Activated naive CD8-positive, alpha-beta T cell treated with anti-CD3 and anti-CD28 coated beads, Interleukin-2, amount 10 ng/mL, durations not matched to agents 7 days and 5 days (primary cell): ENCODE results near the gene TMEM207. TPM values are rescaled to one million over a fixed set of nuclear protein-coding genes. Genes with fewer than 3 reads are reported as not detected.

Source experiments
- ATAC-seq: fragments of 150-1000 bp; cut with Tn5 transposase; one replicate; pipeline ENCODE4 v1.10.0; 2021; ENCODE audit warnings: low read depth, moderate library complexity
- POLR2A ChIA-PET: fragments of 350-600 bp; sonication (Branson Sonifier 250); formaldehyde crosslinking; loops from one replicate; lab custom pipeline; 2021; ENCODE audit warnings: antibody characterized with exemption; lab: Charles Lee
- DNase-seq: peaks from one replicate; pipeline ENCODE4 v3.0.0; 2021
- H3K27ac Mint-ChIP-seq: one replicate; pipeline ENCODE4 v1.8.0; 2022; ENCODE audit warnings: mild to moderate bottlenecking, mixed read lengths
- H3K27me3 Mint-ChIP-seq: one replicate; pipeline ENCODE4 v1.8.0; 2022; ENCODE audit warnings: mild to moderate bottlenecking, moderate library complexity, mixed read lengths
- H3K36me3 Mint-ChIP-seq: one replicate; pipeline ENCODE4 v1.8.0; 2021; ENCODE audit warnings: mild to moderate bottlenecking, mixed read lengths
- H3K4me1 Mint-ChIP-seq: one replicate; pipeline ENCODE4 v1.8.0; 2021; ENCODE audit warnings: mixed read lengths
- H3K4me3 Mint-ChIP-seq: one replicate; pipeline ENCODE4 v1.8.0; 2022; ENCODE audit warnings: mild to moderate bottlenecking, moderate library complexity, mixed read lengths
- H3K9me3 Mint-ChIP-seq: one replicate; pipeline ENCODE4 v1.8.0; 2021; ENCODE audit warnings: mixed read lengths
- total RNA-seq, 2 experiments: library from RNA; stranded (reverse); gene quantifications; one replicate each; pipeline ENCODE4 v1.2.3, GENCODE V29; 2021

Gene TMEM207
- total RNA-seq, 2 experiments from 2014 or later: not detected

GRCh38 chr3:190433626-190434025 is 16.1 kb downstream of the TMEM207 start:
- POLR2A ChIA-PET: no interaction called here
- Mint-ChIP-seq H3K4me1 (no peaks in the 10 kb centered on the region), H3K9me3 (peaks cover 5% of the 10 kb centered on the region), H3K27ac (no peak overlapping the region), H3K4me3 (no peak overlapping the region), H3K27me3 (peaks cover 27% of the 10 kb centered on the region), H3K36me3 (no peaks in the 10 kb centered on the region)
- ATAC-seq (no peak), DNase-seq (no peak)

GRCh38 chr3:190432216-190432615 is 17.5 kb downstream of the TMEM207 start:
- H3K4me3 Mint-ChIP-seq: no peak overlapping the region
- no peaks in the 10 kb centered on the region for H3K36me3 Mint-ChIP-seq
- no peak for DNase-seq
- POLR2A ChIA-PET: interaction anchor here (0.6 kb wide), 1 partner anchor 937 kb away, joined by 4 read pairs; no protein-coding TSS in a partner anchor
- H3K27me3 Mint-ChIP-seq: peaks cover 27% of the 10 kb centered on the region
- no peak overlapping the region for H3K27ac Mint-ChIP-seq
- no peaks in the 10 kb centered on the region for H3K4me1 Mint-ChIP-seq
- ATAC-seq: no peak
- peaks cover 5% of the 10 kb centered on the region for H3K9me3 Mint-ChIP-seq

DNA sequence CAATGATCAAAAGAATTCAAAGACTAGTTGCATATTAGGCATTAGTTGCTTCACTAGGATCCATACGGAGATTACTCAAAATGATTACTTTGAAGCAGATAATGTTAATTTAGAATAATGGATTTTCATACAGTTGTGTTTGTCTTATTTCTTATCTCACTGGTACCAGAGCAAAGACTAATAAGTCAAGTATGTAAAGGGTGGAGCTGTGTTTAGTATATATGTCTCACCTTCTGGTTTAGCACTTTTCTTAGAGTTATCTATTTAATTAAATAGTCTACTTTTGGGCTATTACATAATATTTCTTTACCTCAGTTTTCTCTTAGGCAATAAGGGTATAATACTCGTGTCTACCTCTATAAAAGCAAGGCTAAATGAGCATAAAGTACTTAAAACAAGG is 18.8 kb downstream of the TMEM207 start:
- DNase-seq (no peak), ATAC-seq (no peak)
- Mint-ChIP-seq H3K9me3 (peaks cover 5% of the 10 kb centered on the region), H3K4me3 (no peak overlapping the region), H3K27ac (no peak overlapping the region), H3K27me3 (peaks cover 19% of the 10 kb centered on the region), H3K4me1 (no peaks in the 10 kb centered on the region), H3K36me3 (no peaks in the 10 kb centered on the region)
- POLR2A ChIA-PET: no interaction called here

DNA sequence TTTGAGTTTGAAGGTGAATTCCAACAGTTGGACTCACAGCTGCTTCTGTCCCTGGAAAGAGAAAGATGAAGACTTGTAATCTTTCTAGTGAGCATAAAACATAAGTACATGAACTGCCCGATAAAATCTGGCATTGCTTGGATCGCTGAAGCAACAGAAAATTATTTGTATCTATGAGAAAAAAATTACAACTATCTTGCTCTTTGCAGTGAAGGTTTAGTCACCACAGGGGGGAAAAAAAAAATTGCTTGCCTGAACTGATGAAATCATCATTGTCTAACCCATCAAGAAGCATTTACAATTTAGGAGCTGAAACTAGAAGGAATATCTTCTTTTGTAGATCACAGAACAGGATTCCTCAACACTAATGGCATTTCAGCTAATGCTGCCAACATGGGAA is 20.0 kb downstream of the TMEM207 start:
- Mint-ChIP-seq H3K36me3 (no peaks in the 10 kb centered on the region), H3K9me3 (peaks cover 5% of the 10 kb centered on the region), H3K27me3 (peaks cover 14% of the 10 kb centered on the region), H3K4me3 (no peak overlapping the region), H3K4me1 (peaks cover 2% of the 10 kb centered on the region), H3K27ac (no peak overlapping the region)
- ATAC-seq (no peak), DNase-seq (no peak)
- POLR2A ChIA-PET: no interaction called here

DNA sequence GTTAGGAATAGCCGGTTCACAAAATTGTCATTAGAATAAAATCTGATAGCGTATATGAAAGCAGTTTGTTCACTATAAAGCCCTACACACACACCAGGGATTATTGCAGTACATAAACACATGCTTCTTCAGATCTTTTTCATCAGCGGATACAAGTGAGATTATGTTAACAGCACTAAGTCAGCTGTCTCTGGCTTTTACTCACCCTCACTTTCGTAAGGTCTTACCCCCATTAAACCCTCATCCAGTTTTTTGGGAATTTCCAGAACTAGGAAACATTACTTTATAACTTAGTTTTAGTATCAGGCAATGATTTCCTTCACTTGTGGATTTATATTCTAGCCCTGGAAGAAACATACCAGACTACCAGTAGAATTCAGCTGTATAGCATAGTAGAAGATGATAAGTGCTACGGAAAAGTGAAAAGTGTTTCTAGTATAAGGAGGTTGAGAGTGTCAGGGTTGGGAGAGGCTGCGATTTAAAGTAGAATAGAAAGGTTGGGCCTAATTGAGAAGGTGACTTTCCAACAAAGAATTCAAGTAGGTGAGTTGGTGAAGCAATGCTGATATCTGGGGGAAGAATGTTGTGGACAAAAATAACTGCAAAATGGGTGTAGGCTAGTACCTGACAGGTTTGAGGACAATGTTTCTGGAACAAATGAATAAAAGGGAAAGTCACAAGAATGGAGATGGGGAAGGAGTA is 22.7 kb downstream of the TMEM207 start:
- Mint-ChIP-seq H3K27ac (no peak overlapping the region), H3K4me3 (no peak overlapping the region), H3K27me3 (peaks cover 6% of the 10 kb centered on the region), H3K9me3 (no peaks in the 10 kb centered on the region), H3K4me1 (peaks cover 4% of the 10 kb centered on the region), H3K36me3 (no peaks in the 10 kb centered on the region)
- POLR2A ChIA-PET: no interaction called here
- no peak for ATAC-seq
- DNase-seq: no peak

DNA sequence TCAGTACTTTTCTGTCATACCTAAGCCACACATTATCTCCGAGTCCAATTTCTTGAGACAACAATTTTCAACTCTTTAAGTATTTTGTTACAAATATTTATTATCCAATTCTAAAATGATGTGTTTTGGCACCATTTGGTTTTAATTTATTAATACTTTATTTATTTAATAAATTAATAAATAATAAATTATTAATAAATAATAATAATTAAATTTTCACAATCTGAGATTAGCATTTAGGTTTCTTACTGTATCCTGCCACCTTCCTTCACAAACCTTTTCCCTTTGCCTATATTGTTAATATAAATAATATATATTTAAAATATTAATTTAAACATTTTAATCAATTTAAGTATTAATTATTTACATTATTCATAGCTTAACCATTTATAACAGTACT is 23.9 kb downstream of the TMEM207 start:
- H3K4me3 Mint-ChIP-seq: no peak overlapping the region
- H3K4me1 Mint-ChIP-seq: peaks cover 4% of the 10 kb centered on the region
- H3K9me3 Mint-ChIP-seq: no peaks in the 10 kb centered on the region
- H3K27me3 Mint-ChIP-seq: peaks cover 6% of the 10 kb centered on the region
- H3K27ac Mint-ChIP-seq: no peak overlapping the region
- no peak for DNase-seq
- POLR2A ChIA-PET: no interaction called here
- ATAC-seq: no peak
- H3K36me3 Mint-ChIP-seq: no peaks in the 10 kb centered on the region

GRCh38 chr3:190424478-190425439 is 24.9 kb downstream of the TMEM207 start:
- no peaks in the 10 kb centered on the region for H3K36me3 Mint-ChIP-seq
- DNase-seq (no peak), ATAC-seq (peak; percentile 45)
- no peaks in the 10 kb centered on the region for H3K9me3 Mint-ChIP-seq
- peaks cover 6% of the 10 kb centered on the region for H3K27me3 Mint-ChIP-seq
- H3K27ac Mint-ChIP-seq: no peak overlapping the region
- H3K4me1 Mint-ChIP-seq: peaks cover 4% of the 10 kb centered on the region
- no peak overlapping the region for H3K4me3 Mint-ChIP-seq
- POLR2A ChIA-PET: no interaction called here

DNA sequence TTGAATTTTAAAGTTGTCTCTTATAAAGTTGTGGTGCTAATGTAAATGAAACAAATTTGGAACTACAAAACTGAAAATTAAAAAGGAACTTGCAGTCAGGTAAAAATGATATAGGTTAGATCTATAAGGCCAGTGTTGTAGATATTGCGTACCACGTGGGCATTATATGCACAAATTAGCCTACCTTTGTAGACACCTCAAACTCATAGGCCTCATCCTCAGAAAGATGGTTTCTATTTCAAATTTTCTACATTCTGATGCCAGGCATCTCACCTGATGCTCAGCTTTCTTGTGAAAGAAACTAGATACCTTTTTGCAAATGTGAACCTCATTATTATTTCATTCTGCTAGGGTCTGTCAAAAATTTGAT is 25.6 kb downstream of the TMEM207 start:
- H3K36me3 Mint-ChIP-seq: no peaks in the 10 kb centered on the region
- no peaks in the 10 kb centered on the region for H3K9me3 Mint-ChIP-seq
- ATAC-seq: no peak
- POLR2A ChIA-PET: no interaction called here
- H3K4me3 Mint-ChIP-seq: no peak overlapping the region
- H3K4me1 Mint-ChIP-seq: peaks cover 4% of the 10 kb centered on the region
- peaks cover 2% of the 10 kb centered on the region for H3K27me3 Mint-ChIP-seq
- H3K27ac Mint-ChIP-seq: no peak overlapping the region
- DNase-seq: no peak

DNA sequence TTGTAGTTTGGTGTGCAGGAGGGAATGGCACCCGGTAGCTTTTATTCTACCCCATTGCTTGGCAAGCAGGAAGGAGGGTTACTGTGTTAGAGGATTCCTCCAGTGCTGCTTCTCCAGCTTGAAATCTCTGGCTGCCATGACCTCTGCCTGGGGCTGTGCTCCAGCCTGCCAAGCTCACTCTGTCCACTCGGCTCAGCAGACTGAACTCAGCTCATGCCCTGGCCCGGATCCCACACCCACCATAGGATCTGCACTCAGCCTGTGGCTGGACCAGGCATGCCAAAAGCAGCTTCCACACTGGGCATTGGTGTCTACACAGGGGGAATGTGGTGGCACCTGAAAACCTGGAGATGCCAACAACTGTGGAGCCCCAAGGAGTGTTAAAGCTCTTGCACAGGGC is 35.4 kb downstream of the TMEM207 start:
- POLR2A ChIA-PET: no interaction called here
- peaks cover 4% of the 10 kb centered on the region for H3K27me3 Mint-ChIP-seq
- H3K4me3 Mint-ChIP-seq: no peak overlapping the region
- H3K36me3 Mint-ChIP-seq: no peaks in the 10 kb centered on the region
- no peaks in the 10 kb centered on the region for H3K9me3 Mint-ChIP-seq
- DNase-seq (no peak), ATAC-seq (no peak)
- H3K4me1 Mint-ChIP-seq: no peaks in the 10 kb centered on the region
- no peak overlapping the region for H3K27ac Mint-ChIP-seq

DNA sequence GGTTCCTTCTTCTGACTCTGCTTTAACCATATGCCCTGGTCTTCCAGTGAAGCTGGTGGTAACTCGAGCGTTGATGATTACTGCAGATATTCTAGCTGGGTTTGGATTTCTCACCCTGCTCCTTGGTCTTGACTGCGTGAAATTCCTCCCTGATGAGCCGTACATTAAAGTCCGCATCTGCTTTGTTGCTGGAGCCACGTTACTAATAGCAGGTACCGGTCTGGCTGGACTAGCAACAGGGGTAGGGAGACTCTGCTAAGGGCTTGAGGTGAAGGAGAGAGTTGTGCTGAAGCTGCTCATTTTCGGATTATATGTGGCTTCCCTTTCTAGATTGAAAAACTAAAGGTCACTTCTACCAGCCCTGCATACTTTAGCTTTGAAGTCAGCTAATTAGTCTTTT is 45.0 kb downstream of the TMEM207 start:
- Mint-ChIP-seq H3K27ac (no peak overlapping the region), H3K36me3 (no peaks in the 10 kb centered on the region), H3K4me1 (no peaks in the 10 kb centered on the region), H3K27me3 (no peaks in the 10 kb centered on the region), H3K9me3 (no peaks in the 10 kb centered on the region), H3K4me3 (no peak overlapping the region)
- POLR2A ChIA-PET: no interaction called here
- ATAC-seq (no peak), DNase-seq (no peak)

GRCh38 chr3:190401963-190402362 is 47.7 kb downstream of the TMEM207 start:
- Mint-ChIP-seq H3K4me1 (no peaks in the 10 kb centered on the region), H3K4me3 (no peak overlapping the region), H3K36me3 (no peaks in the 10 kb centered on the region), H3K27me3 (no peaks in the 10 kb centered on the region), H3K9me3 (no peaks in the 10 kb centered on the region), H3K27ac (no peak overlapping the region)
- DNase-seq: no peak
- ATAC-seq: no peak
- POLR2A ChIA-PET: no interaction called here

GRCh38 chr3:190399677-190400076 is 50.0 kb downstream of the TMEM207 start:
- Mint-ChIP-seq H3K27me3 (no peaks in the 10 kb centered on the region), H3K9me3 (no peaks in the 10 kb centered on the region), H3K36me3 (no peaks in the 10 kb centered on the region), H3K4me3 (no peak overlapping the region), H3K27ac (no peak overlapping the region), H3K4me1 (no peaks in the 10 kb centered on the region)
- ATAC-seq (no peak), DNase-seq (no peak)
- POLR2A ChIA-PET: no interaction called here

DNA sequence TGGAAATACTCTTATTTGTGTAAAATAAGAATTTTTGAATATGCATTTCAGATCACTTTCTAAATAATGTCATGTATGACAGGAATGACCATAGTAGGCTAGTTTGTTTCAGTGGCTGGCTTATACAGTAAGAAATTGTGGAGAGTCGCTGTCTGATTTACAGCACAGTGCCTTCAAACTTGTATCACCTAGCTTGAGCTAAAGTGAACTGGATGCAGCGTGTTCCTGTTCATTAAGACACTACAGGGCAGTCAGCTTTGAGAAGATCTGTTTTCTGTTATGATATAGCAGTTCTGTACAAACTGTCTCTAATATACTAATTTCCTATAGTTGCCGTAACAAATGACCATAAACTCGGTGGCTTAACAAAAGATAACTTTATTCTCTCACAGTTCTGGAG is 51.8 kb downstream of the TMEM207 start:
- Mint-ChIP-seq H3K9me3 (no peaks in the 10 kb centered on the region), H3K4me1 (no peaks in the 10 kb centered on the region), H3K27me3 (no peaks in the 10 kb centered on the region), H3K27ac (no peak overlapping the region), H3K36me3 (no peaks in the 10 kb centered on the region), H3K4me3 (no peak overlapping the region)
- no peak for DNase-seq
- POLR2A ChIA-PET: no interaction called here
- ATAC-seq: no peak

GRCh38 chr3:190396001-190396400 is 53.7 kb downstream of the TMEM207 start:
- Mint-ChIP-seq H3K27me3 (no peaks in the 10 kb centered on the region), H3K9me3 (no peaks in the 10 kb centered on the region), H3K4me1 (no peaks in the 10 kb centered on the region), H3K36me3 (no peaks in the 10 kb centered on the region), H3K27ac (no peak overlapping the region), H3K4me3 (no peak overlapping the region)
- ATAC-seq: no peak
- no peak for DNase-seq
- POLR2A ChIA-PET: no interaction called here
